Measurements from ENCODE around the gene OR5H14. TPM values are rescaled to one million over a fixed set of nuclear protein-coding genes. Genes with fewer than 3 reads are reported as not detected.
"Not testable (repeated sequence)": the region's sequence is repeated elsewhere in the genome, so short reads cannot be mapped to it uniquely, and the experiment has no call there.

OR5H14 gene
- polyA plus RNA-seq, 1 experiment = not detected

DNA sequence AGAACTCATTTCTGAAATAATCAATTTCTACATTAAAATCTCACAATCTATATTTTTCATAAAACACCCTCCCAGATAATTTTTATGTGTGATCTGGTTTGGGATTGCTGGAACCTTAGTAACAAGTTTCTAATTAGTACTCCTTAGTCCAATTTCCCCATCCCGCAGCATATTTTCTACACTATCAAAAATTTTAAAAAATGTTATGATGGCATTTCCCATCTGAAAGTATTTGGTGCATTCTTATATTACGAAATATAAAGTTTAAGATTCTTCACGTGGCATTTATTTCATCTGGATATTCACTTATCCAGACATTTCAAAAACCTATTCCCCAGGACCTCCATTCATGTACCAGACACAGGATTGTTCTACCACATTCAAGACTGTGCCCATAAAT lies 1.5 kb downstream of the OR5H14 start:
- DNase-seq (ENCODE audit: low read depth) = no peak
- CTCF ChIA-PET = no interaction called here
- POLR2A ChIA-PET = no interaction called here
- TF ChIP-seq, protein P1, sequence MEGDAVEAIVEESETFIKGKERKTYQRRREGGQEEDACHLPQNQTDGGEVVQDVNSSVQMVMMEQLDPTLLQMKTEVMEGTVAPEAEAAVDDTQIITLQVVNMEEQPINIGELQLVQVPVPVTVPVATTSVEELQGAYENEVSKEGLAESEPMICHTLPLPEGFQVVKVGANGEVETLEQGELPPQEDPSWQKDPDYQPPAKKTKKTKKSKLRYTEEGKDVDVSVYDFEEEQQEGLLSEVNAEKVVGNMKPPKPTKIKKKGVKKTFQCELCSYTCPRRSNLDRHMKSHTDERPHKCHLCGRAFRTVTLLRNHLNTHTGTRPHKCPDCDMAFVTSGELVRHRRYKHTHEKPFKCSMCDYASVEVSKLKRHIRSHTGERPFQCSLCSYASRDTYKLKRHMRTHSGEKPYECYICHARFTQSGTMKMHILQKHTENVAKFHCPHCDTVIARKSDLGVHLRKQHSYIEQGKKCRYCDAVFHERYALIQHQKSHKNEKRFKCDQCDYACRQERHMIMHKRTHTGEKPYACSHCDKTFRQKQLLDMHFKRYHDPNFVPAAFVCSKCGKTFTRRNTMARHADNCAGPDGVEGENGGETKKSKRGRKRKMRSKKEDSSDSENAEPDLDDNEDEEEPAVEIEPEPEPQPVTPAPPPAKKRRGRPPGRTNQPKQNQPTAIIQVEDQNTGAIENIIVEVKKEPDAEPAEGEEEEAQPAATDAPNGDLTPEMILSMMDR (IDR thresholded peaks at IDR 0.05; ENCODE audit: insufficient read depth, low read depth, low read length) = no peak
- Histone ChIP-seq H3K4me3 (ENCODE audit: low read depth, low read length) (no peak overlapping the region), H3K36me3 (ENCODE audit: control insufficient read depth, insufficient read depth, low read length) (no peaks in the 10 kb centered on the region), H3K27me3 (ENCODE audit: control insufficient read depth, insufficient read depth, low read length) (no peaks in the 10 kb centered on the region)

DNA sequence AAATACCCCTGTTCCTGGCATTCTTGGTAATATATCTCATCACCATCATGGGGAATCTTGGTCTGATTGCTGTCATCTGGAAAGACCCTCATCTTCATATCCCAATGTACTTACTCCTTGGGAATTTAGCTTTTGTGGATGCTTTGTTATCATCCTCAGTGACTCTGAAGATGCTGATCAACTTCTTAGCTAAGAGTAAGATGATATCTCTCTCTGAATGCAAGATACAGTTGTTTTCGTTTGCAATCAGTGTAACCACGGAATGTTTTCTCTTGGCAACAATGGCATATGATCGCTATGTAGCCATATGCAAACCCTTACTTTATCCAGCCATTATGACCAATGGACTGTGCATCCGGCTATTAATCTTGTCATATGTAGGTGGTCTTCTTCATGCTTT lies 2.2 kb downstream of the OR5H14 start:
- H3K27me3 ChIP-seq (ENCODE audit: control insufficient read depth, insufficient read depth, low read length); CTCF ChIA-PET; H3K4me3 ChIP-seq (ENCODE audit: low read depth, low read length); H3K36me3 ChIP-seq (ENCODE audit: control insufficient read depth, insufficient read depth, low read length); DNase-seq (ENCODE audit: low read depth); POLR2A ChIA-PET: not testable (repeated sequence)

DNA sequence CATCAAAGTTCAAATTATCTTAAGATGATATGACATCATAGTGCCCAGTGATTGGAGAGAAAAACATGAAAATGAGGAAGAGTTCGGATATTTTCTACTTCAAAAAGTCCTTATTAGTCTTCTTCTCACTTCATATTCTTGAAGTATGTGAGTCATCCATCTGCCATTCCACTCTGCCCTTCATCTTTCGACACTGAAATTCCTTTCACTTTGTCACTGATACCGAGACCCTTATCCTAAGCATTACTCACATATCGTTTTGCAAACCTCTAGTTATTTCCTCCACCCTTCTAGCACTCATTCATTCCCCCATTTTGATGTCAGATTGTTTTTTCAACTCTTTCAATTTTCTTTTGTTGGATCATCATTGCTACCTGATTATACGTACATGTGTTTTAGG lies 4.0 kb downstream of the OR5H14 start:
- DNase-seq (ENCODE audit: low read depth) = no peak
- ChIA-PET POLR2A (no interaction called here), CTCF (no interaction called here)
- H3K36me3 ChIP-seq (ENCODE audit: control insufficient read depth, insufficient read depth, low read length) = no peaks in the 10 kb centered on the region
- TF ChIP-seq, protein P1 (IDR thresholded peaks at IDR 0.05; ENCODE audit: insufficient read depth, low read depth, low read length) = no peak
- H3K27me3 ChIP-seq (ENCODE audit: control insufficient read depth, insufficient read depth, low read length) = no peaks in the 10 kb centered on the region
- H3K4me3 ChIP-seq (ENCODE audit: low read depth, low read length) = no peak overlapping the region

DNA sequence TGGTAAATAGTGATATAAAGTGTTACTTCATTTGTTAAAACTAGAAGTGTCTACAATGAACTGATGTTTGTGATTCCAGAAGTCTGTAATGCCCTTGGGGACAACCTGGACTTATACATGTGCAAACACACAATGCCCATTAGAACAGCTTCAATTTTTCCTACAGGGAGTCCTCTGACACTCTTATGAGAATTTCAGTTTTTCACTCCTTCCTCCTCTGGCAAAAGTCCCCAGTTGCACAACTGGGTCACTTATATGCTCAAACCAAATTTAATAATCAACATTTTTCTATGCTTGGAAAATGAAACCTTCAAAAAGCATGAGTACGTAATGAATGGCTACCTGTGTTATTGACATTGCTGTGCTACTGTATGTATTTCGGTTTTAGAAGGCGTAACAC lies 19.1 kb downstream of the OR5H14 start, which contains the start of gene OR5H15:
Gene OR5H15, plus strand, starts transcription at position 301 of the 400 bp plus-strand sequence. CDS start 2,004 bp downstream, outside the sequence.
- DNase-seq (ENCODE audit: low read depth) = no peak
- ChIA-PET CTCF (no interaction called here), POLR2A (no interaction called here)
- TF ChIP-seq, protein P1 (IDR thresholded peaks at IDR 0.05; ENCODE audit: insufficient read depth, low read depth, low read length) = no peak
- H3K27me3 ChIP-seq (ENCODE audit: control insufficient read depth, insufficient read depth, low read length) = no peaks in the 10 kb centered on the region
- no peaks in the 10 kb centered on the region for H3K36me3 ChIP-seq (ENCODE audit: control insufficient read depth, insufficient read depth, low read length)
- no peak within 1 kb of the TSS for H3K4me3 ChIP-seq (ENCODE audit: low read depth, low read length)

DNA sequence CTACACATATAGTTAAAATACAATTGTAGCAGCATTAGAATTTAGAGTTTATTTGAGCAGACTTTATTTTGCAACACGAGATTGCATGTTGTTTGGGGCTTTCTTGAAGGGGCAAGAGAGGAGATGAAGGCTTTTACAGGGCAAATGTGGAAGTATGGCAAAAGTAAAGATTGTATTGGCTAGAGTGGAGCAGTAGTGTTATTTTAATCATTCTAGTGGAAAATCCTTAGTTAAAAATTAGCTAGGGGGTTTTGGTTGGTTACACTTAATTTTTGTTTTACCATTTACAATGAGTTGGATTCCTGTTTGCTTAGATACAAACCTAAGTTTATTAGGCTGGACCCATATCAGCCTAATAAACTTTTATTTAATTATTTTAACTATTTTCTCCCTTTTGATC lies 23.8 kb downstream of the OR5H14 start:
- DNase-seq (ENCODE audit: low read depth) = no peak
- POLR2A ChIA-PET = no interaction called here
- Histone ChIP-seq H3K36me3 (ENCODE audit: control insufficient read depth, insufficient read depth, low read length) (no peaks in the 10 kb centered on the region), H3K4me3 (ENCODE audit: low read depth, low read length) (no peak overlapping the region), H3K27me3 (ENCODE audit: control insufficient read depth, insufficient read depth, low read length) (no peaks in the 10 kb centered on the region)
- TF ChIP-seq, protein P1 (IDR thresholded peaks at IDR 0.05; ENCODE audit: insufficient read depth, low read depth, low read length) = no peak
- CTCF ChIA-PET = no interaction called here

DNA sequence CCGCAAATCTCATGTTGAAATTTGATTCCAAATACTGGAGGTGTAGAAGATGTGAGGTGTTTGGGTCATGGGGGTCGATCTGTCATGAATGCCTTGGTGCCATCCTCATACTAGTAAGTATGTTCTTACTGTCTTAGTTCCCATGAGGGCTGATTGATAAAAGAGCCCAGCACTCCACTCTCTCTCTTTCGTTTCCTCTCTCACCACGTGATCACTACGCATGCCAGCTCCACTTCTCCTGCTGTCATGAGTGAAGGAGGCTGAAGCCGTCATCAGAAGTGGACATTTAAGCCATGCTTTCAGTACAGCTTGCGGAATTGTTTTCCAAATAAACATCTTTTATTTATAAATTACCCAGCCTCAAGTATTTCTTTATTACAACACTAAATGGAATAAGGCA lies 25.3 kb downstream of the OR5H14 start:
- H3K4me3 ChIP-seq (ENCODE audit: low read depth, low read length) = no peak overlapping the region
- no peaks in the 10 kb centered on the region for H3K27me3 ChIP-seq (ENCODE audit: control insufficient read depth, insufficient read depth, low read length)
- no peak for DNase-seq (ENCODE audit: low read depth)
- TF ChIP-seq, protein P1 (IDR thresholded peaks at IDR 0.05; ENCODE audit: insufficient read depth, low read depth, low read length) = no peak
- no peaks in the 10 kb centered on the region for H3K36me3 ChIP-seq (ENCODE audit: control insufficient read depth, insufficient read depth, low read length)
- ChIA-PET POLR2A (no interaction called here), CTCF (interaction anchor here (0.6 kb wide), 1 partner anchor 9 kb away, joined by 3 read pairs; no protein-coding TSS in a partner anchor)

Measured in BJ (cell line).